GM23338 (cell line): Measurements from ENCODE around the gene CACNG8. TPM values are rescaled to one million over a fixed set of nuclear protein-coding genes. Genes with fewer than 3 reads are reported as not detected.

Source experiments
- ATAC-seq: fragments of 200-7000 bp; cut with Tn5 transposase; 3 replicates; pipeline ENCODE4 v1.9.1; 2020
- DNase-seq: peaks from one replicate; pipeline ENCODE4 v3.0.0-alpha.2; 2015; ENCODE audit warnings: low spot score
- H2AFZ ChIP-seq: fragments of 200-600 bp; sonication (generic); 2 replicates; pipeline ENCODE4 v1.8.0; 2016; ENCODE audit warnings: antibody characterized with exemption, mild to moderate bottlenecking, moderate library complexity
- H3F3A ChIP-seq: fragments of 200-600 bp; sonication (generic); replicated peaks from 2 replicates; pipeline ENCODE4 v1.8.0; 2017; ENCODE audit warnings: antibody characterized with exemption, mixed run types, low read depth
- H3K27ac ChIP-seq: fragments of 200-600 bp; sonication (generic); 2 replicates; pipeline ENCODE4 v1.6.1; 2016; ENCODE audit warnings: low read depth
- H3K27me3 ChIP-seq: fragments of 200-600 bp; sonication (generic); 2 replicates; pipeline ENCODE4 v1.8.0; 2016; ENCODE audit warnings: mild to moderate bottlenecking, mixed run types, moderate library complexity; ENCODE audit not compliant: insufficient read depth
- H3K36me3 ChIP-seq: fragments of 200-600 bp; sonication (generic); 2 replicates; pipeline ENCODE4 v1.8.0; 2016; ENCODE audit warnings: mild to moderate bottlenecking; ENCODE audit not compliant: insufficient read depth
- H3K4me1 ChIP-seq: fragments of 200-600 bp; sonication (generic); 2 replicates; pipeline ENCODE4 v1.8.0; 2016; ENCODE audit warnings: mild to moderate bottlenecking, moderate library complexity; ENCODE audit not compliant: insufficient read depth
- H3K4me2 ChIP-seq: fragments of 200-600 bp; sonication (generic); 2 replicates; pipeline ENCODE4 v1.7.1; 2017; ENCODE audit warnings: mixed run types
- H3K4me3 ChIP-seq: fragments of 200-600 bp; sonication (generic); 2 replicates; pipeline ENCODE4 v1.6.1; 2016; ENCODE audit warnings: mixed run types
- H3K79me2 ChIP-seq: fragments of 200-600 bp; sonication (generic); replicated peaks from 2 replicates; pipeline ENCODE4 v1.8.0; 2017; ENCODE audit warnings: mild to moderate bottlenecking; ENCODE audit not compliant: insufficient read depth
- H3K9me2 ChIP-seq: fragments of 200-600 bp; sonication (generic); 2 replicates; pipeline ENCODE4 v1.8.0; 2017; ENCODE audit not compliant: insufficient read depth
- H4K20me1 ChIP-seq: fragments of 200-600 bp; sonication (generic); replicated peaks from 2 replicates; pipeline ENCODE4 v1.8.0; 2017; ENCODE audit warnings: mild to moderate bottlenecking; ENCODE audit not compliant: insufficient read depth
- H3K27ac Mint-ChIP-seq: 2 replicates; pipeline ENCODE4 v1.8.0; 2020; ENCODE audit warnings: inconsistent platforms, mild to moderate bottlenecking, moderate library complexity, mixed read lengths
- H3K27me3 Mint-ChIP-seq: 3 replicates; pipeline ENCODE4 v1.8.0; 2022; ENCODE audit warnings: low read depth, mild to moderate bottlenecking, moderate library complexity, mixed read lengths, inconsistent platforms; ENCODE audit not compliant: insufficient read depth, poor library complexity
- H3K36me3 Mint-ChIP-seq: 3 replicates; pipeline ENCODE4 v1.8.0; 2021; ENCODE audit warnings: low read depth, mild to moderate bottlenecking, inconsistent platforms, moderate library complexity, mixed read lengths
- H3K4me1 Mint-ChIP-seq: 3 replicates; pipeline ENCODE4 v1.8.0; 2020; ENCODE audit warnings: mild to moderate bottlenecking, inconsistent platforms, mixed read lengths
- H3K4me3 Mint-ChIP-seq: 3 replicates; pipeline ENCODE4 v1.8.0; 2021; ENCODE audit warnings: moderate library complexity, mild to moderate bottlenecking, inconsistent platforms, mixed read lengths
- H3K9me3 Mint-ChIP-seq: 3 replicates; pipeline ENCODE4 v1.8.0; 2020; ENCODE audit warnings: moderate library complexity, mild to moderate bottlenecking, inconsistent platforms, mixed read lengths
- CREB1 ChIP-seq: fragments of 250-450 bp; sonication (Bioruptor Pico); IDR thresholded peaks from 2 replicates; pipeline ENCODE4 v1.5.0; 2020; ENCODE audit warnings: low read depth, mild to moderate bottlenecking, moderate library complexity
- EZH2 ChIP-seq: fragments of 200-600 bp; sonication (generic); IDR thresholded peaks from one replicate; pipeline ENCODE4 v1.8.0; 2017; ENCODE audit warnings: antibody characterized with exemption, mild to moderate bottlenecking, low read depth; ENCODE audit not compliant: unreplicated experiment
- NANOG ChIP-seq: IDR thresholded peaks from 2 replicates; pipeline ENCODE4 v1.6.1; 2016; ENCODE audit warnings: antibody characterized with exemption, borderline replicate concordance
- POLR2AphosphoS5 ChIP-seq: IDR thresholded peaks from 2 replicates; pipeline ENCODE4 v1.6.1; 2016; ENCODE audit warnings: antibody characterized with exemption, low read depth
- STAT1 ChIP-seq: IDR thresholded peaks from one replicate; pipeline ENCODE4 v1.6.1; 2016; ENCODE audit warnings: antibody characterized with exemption; ENCODE audit not compliant: unreplicated experiment
- polyA plus RNA-seq: library from polyadenylated mRNA; unstranded; fragments of >200 nt; fragmentation: Nextera tagmentation; extraction: Ambion mirVana; gene quantifications from 2 replicates; pipeline ENCODE4 v1.2.1, GENCODE V29; 2016
- total RNA-seq: library from RNA; depleted of rRNA; stranded (reverse); fragments of >200 nt; shearing (Covaris generic); gene quantifications from 2 replicates; pipeline ENCODE4 v1.2.3, GENCODE V29; 2014
- TF ChIP-seq, protein P1 (sequence below), 2 experiments: fragments of 200-600 bp in 1 of 2; sonication (generic) in 1 of 2; conservative IDR thresholded peaks; 2 replicates each; pipeline versions ENCODE4 v1.5.1 to v1.6.1; 2016 to 2017; ENCODE audit warnings: antibody characterized with exemption in 2 of 2, low read depth in 2 of 2, mild to moderate bottlenecking in 2 of 2, moderate library complexity in 1 of 2
- TF ChIP-seq, protein P2 (sequence below): IDR thresholded peaks from one replicate; pipeline ENCODE4 v1.6.1; 2018; ENCODE audit warnings: antibody characterized with exemption; ENCODE audit not compliant: unreplicated experiment

CACNG8 gene
- total and polyA plus RNA-seq, 2 experiments from 2014 or later, result 2.2 to 3.9 TPM

DNA sequence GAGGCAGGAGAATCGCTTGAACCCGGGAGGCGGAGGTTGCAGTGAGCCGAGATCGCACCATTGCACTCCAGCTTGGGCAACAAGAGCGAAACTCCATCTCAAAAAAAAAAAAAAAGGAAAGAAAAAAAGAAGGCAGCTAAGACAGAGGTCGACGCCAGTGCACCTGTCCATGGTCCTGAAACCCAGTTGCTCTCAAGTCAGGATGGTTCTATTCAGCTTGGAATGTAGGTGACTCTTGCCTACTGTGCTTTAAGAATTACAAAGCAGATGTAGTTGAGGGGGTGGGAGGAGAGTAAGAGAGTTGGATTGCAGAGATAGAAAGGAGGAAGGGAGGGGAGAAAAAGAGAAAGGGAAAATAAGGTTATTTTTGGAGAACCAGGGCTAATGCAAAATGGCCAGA lies 35.0 kb upstream of the CACNG8 start:
- ATAC-seq, result peak; percentile 100

DNA sequence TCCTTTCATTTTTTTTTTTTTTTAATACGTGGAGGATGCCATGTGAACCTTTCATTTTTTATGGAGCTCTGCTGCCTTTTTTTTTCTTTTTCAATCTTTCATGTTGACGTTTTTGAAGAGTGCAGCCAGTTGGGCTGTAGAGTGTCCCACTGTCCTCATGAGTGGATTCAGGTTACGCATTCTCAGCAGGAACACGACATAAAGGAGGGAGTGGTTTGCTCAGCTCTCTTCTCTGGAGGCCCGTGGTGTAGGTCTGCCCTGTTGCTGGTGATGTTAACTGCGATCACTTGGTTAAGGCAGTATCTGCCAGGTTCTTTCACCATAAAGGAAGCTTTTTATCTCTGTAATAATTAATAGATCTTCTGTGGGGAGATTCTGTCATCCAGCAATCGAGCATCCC lies 26.7 kb upstream of the CACNG8 start:
- Histone ChIP-seq H3K4me2 (peak overlapping the region; percentile 49; the same call in 1 of the 2 replicates), H3K36me3 (peaks cover 16% of the 10 kb centered on the region), H3K4me1 (peaks cover 9% of the 10 kb centered on the region; the same call in 1 of the 2 replicates), H2AFZ (no peak overlapping the region), H3K27ac (peak overlapping the region; percentile 48; the same call in 1 of the 2 replicates), H3K27me3 (no peaks in the 10 kb centered on the region), H3F3A (peaks cover 7% of the 10 kb centered on the region; the same call in 1 of the 2 replicates), H4K20me1 (no peaks in the 10 kb centered on the region), H3K4me3 (no peak overlapping the region), H3K9me2 (no peaks in the 10 kb centered on the region), H3K79me2 (no peaks in the 10 kb centered on the region)
- ATAC-seq (peak; percentile 92), DNase-seq (no peak)
- Mint-ChIP-seq H3K4me3 (no peak overlapping the region; the same call in 2 of the 3 replicates), H3K27ac (no peak overlapping the region), H3K4me1 (peaks cover 7% of the 10 kb centered on the region), H3K27me3 (no peaks in the 10 kb centered on the region), H3K36me3 (peaks cover 51% of the 10 kb centered on the region), H3K9me3 (no peaks in the 10 kb centered on the region)
- TF ChIP-seq POLR2AphosphoS5, result no peak
- TF ChIP-seq EZH2, result no peak
- no peak for TF ChIP-seq STAT1
- TF ChIP-seq, protein P1, sequence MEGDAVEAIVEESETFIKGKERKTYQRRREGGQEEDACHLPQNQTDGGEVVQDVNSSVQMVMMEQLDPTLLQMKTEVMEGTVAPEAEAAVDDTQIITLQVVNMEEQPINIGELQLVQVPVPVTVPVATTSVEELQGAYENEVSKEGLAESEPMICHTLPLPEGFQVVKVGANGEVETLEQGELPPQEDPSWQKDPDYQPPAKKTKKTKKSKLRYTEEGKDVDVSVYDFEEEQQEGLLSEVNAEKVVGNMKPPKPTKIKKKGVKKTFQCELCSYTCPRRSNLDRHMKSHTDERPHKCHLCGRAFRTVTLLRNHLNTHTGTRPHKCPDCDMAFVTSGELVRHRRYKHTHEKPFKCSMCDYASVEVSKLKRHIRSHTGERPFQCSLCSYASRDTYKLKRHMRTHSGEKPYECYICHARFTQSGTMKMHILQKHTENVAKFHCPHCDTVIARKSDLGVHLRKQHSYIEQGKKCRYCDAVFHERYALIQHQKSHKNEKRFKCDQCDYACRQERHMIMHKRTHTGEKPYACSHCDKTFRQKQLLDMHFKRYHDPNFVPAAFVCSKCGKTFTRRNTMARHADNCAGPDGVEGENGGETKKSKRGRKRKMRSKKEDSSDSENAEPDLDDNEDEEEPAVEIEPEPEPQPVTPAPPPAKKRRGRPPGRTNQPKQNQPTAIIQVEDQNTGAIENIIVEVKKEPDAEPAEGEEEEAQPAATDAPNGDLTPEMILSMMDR (conservative IDR thresholded peaks at IDR 0.05; ENCODE audit: low read depth in 2 of 2), result no peak
- TF ChIP-seq NANOG, result no peak

More for the DNA sequence above, 35.0 kb upstream of the CACNG8 start:
- H3F3A ChIP-seq, result 0 out of 2 replicates have a peak, but pooled peaks cover 5% of the 10 kb centered on the region
- no peak overlapping the region for H3K4me3 ChIP-seq
- H3K9me2 ChIP-seq, result no peaks in the 10 kb centered on the region
- H4K20me1 ChIP-seq, result peaks cover 14% of the 10 kb centered on the region; the same call in 1 of the 2 replicates
- H3K36me3 ChIP-seq, result peaks cover 22% of the 10 kb centered on the region
- no peak for TF ChIP-seq STAT1
- peak; percentile 59; the same call in 1 of the 2 replicates for TF ChIP-seq CREB1 (CRISPR knock-in tag)
- TF ChIP-seq, protein P2, sequence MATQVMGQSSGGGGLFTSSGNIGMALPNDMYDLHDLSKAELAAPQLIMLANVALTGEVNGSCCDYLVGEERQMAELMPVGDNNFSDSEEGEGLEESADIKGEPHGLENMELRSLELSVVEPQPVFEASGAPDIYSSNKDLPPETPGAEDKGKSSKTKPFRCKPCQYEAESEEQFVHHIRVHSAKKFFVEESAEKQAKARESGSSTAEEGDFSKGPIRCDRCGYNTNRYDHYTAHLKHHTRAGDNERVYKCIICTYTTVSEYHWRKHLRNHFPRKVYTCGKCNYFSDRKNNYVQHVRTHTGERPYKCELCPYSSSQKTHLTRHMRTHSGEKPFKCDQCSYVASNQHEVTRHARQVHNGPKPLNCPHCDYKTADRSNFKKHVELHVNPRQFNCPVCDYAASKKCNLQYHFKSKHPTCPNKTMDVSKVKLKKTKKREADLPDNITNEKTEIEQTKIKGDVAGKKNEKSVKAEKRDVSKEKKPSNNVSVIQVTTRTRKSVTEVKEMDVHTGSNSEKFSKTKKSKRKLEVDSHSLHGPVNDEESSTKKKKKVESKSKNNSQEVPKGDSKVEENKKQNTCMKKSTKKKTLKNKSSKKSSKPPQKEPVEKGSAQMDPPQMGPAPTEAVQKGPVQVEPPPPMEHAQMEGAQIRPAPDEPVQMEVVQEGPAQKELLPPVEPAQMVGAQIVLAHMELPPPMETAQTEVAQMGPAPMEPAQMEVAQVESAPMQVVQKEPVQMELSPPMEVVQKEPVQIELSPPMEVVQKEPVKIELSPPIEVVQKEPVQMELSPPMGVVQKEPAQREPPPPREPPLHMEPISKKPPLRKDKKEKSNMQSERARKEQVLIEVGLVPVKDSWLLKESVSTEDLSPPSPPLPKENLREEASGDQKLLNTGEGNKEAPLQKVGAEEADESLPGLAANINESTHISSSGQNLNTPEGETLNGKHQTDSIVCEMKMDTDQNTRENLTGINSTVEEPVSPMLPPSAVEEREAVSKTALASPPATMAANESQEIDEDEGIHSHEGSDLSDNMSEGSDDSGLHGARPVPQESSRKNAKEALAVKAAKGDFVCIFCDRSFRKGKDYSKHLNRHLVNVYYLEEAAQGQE, result peak; percentile 93
- no peaks in the 10 kb centered on the region for H3K27me3 ChIP-seq
- DNase-seq, result peak; percentile 97
- no peak overlapping the region for H3K4me2 ChIP-seq
- H3K79me2 ChIP-seq, result no peaks in the 10 kb centered on the region
- peaks cover 6% of the 10 kb centered on the region for H3K27me3 Mint-ChIP-seq
- H3K4me1 Mint-ChIP-seq, result peaks cover 6% of the 10 kb centered on the region
- H3K27ac Mint-ChIP-seq, result no peak overlapping the region
- H3K27ac ChIP-seq, result no peak overlapping the region
- H3K9me3 Mint-ChIP-seq, result peaks cover 5% of the 10 kb centered on the region
- no peaks in the 10 kb centered on the region for H3K4me1 ChIP-seq
- H3K36me3 Mint-ChIP-seq, result peaks cover 63% of the 10 kb centered on the region
- H2AFZ ChIP-seq, result no peak overlapping the region
- H3K4me3 Mint-ChIP-seq, result no peak overlapping the region; the same call in 2 of the 3 replicates
